Skeletal muscle satellite cell (primary cell): ENCODE data around the gene VAV1.

Experiments
- H3K27me3 ChIP-seq: 2 replicates; pipeline ENCODE4 v1.7.0; 2013; ENCODE audit warnings: low read length; ENCODE audit not compliant: control insufficient read depth, insufficient read depth
- H3K36me3 ChIP-seq: 2 replicates; pipeline ENCODE4 v1.7.0; 2013; ENCODE audit warnings: mild to moderate bottlenecking, control low read depth, low read length; ENCODE audit not compliant: insufficient read depth
- H3K4me1 ChIP-seq: 2 replicates; pipeline ENCODE4 v1.7.0; 2013; ENCODE audit warnings: low read length; ENCODE audit not compliant: control insufficient read depth, insufficient read depth
- H3K4me2 ChIP-seq: 2 replicates; pipeline ENCODE4 v1.7.0; 2013; ENCODE audit warnings: mild to moderate bottlenecking, low read length
- H3K4me3 ChIP-seq: 2 replicates; pipeline ENCODE4 v1.7.0; 2013; ENCODE audit warnings: low read length
- H3K9ac ChIP-seq: 2 replicates; pipeline ENCODE4 v1.7.0; 2013; ENCODE audit warnings: mild to moderate bottlenecking, low read depth, low read length, moderate library complexity
- H3K9me3 ChIP-seq: replicated peaks from 2 replicates; pipeline ENCODE4 v1.7.0; 2013; ENCODE audit warnings: mild to moderate bottlenecking, control low read depth, low read length

VAV1 gene

GRCh38 chr19:6800991-6801484 is 28.5 kb downstream of the VAV1 start:
- Histone ChIP-seq H3K4me1 (peaks cover 3% of the 10 kb centered on the region), H3K9me3 (no peaks in the 10 kb centered on the region), H3K4me2 (peak overlapping the region; percentile 68), H3K27me3 (no peaks in the 10 kb centered on the region), H3K4me3 (peak overlapping the region; percentile 41), H3K9ac (no peak overlapping the region), H3K36me3 (no peaks in the 10 kb centered on the region)

GRCh38 chr19:6801485-6802086 is 29.1 kb downstream of the VAV1 start:
- Histone ChIP-seq H3K4me2 (peak overlapping the region; percentile 68), H3K4me1 (peaks cover 3% of the 10 kb centered on the region), H3K9ac (no peak overlapping the region), H3K36me3 (no peaks in the 10 kb centered on the region), H3K27me3 (no peaks in the 10 kb centered on the region), H3K9me3 (no peaks in the 10 kb centered on the region), H3K4me3 (peak overlapping the region; percentile 41)

GRCh38 chr19:6802336-6803035 is 30.0 kb downstream of the VAV1 start:
- H3K4me1 ChIP-seq = peaks cover 3% of the 10 kb centered on the region
- H3K4me3 ChIP-seq = no peak overlapping the region
- no peak overlapping the region for H3K9ac ChIP-seq

GRCh38 chr19:6803036-6803404 is 30.5 kb downstream of the VAV1 start:
- Histone ChIP-seq H3K4me1 (peaks cover 3% of the 10 kb centered on the region), H3K4me3 (no peak overlapping the region), H3K9ac (no peak overlapping the region)

More at GRCh38 chr19:6802336-6803035, 30.0 kb downstream of the VAV1 start:
- Histone ChIP-seq H3K9me3 (no peaks in the 10 kb centered on the region), H3K27me3 (no peaks in the 10 kb centered on the region), H3K36me3 (no peaks in the 10 kb centered on the region), H3K4me2 (no peak overlapping the region)

GRCh38 chr19:6806488-6806887 is 34.0 kb downstream of the VAV1 start:
- H3K4me2 ChIP-seq = no peak overlapping the region
- peaks cover 4% of the 10 kb centered on the region for H3K9me3 ChIP-seq
- H3K36me3 ChIP-seq = no peaks in the 10 kb centered on the region
- H3K9ac ChIP-seq = no peak overlapping the region
- H3K4me3 ChIP-seq = no peak overlapping the region
- H3K27me3 ChIP-seq = no peaks in the 10 kb centered on the region
- no peaks in the 10 kb centered on the region for H3K4me1 ChIP-seq

More at GRCh38 chr19:6803036-6803404, 30.5 kb downstream of the VAV1 start:
- Histone ChIP-seq H3K4me2 (no peak overlapping the region), H3K36me3 (no peaks in the 10 kb centered on the region), H3K9me3 (no peaks in the 10 kb centered on the region), H3K27me3 (no peaks in the 10 kb centered on the region)

GRCh38 chr19:6807291-6807690 is 34.8 kb downstream of the VAV1 start:
- Histone ChIP-seq H3K36me3 (no peaks in the 10 kb centered on the region), H3K9ac (no peak overlapping the region), H3K4me1 (no peaks in the 10 kb centered on the region), H3K4me3 (no peak overlapping the region), H3K9me3 (peaks cover 4% of the 10 kb centered on the region), H3K27me3 (no peaks in the 10 kb centered on the region), H3K4me2 (no peak overlapping the region)

- Histone ChIP-seq H3K27me3 (no peaks in the 10 kb centered on the region), H3K36me3 (no peaks in the 10 kb centered on the region), H3K4me3 (no peak overlapping the region), H3K4me1 (no peaks in the 10 kb centered on the region), H3K4me2 (no peak overlapping the region), H3K9ac (no peak overlapping the region), H3K9me3 (peaks cover 4% of the 10 kb centered on the region)
These were observed 36.0 kb downstream of the VAV1 start for GRCh38 chr19:6808494-6808893.

- Histone ChIP-seq H3K9ac (no peak overlapping the region), H3K9me3 (peaks cover 4% of the 10 kb centered on the region), H3K4me2 (no peak overlapping the region), H3K36me3 (no peaks in the 10 kb centered on the region), H3K4me1 (no peaks in the 10 kb centered on the region), H3K4me3 (no peak overlapping the region), H3K27me3 (no peaks in the 10 kb centered on the region)
These were observed 36.8 kb downstream of the VAV1 start for GRCh38 chr19:6809262-6809661.

GRCh38 chr19:6811378-6811777 is 38.9 kb downstream of the VAV1 start:
- Histone ChIP-seq H3K9me3 (peaks cover 4% of the 10 kb centered on the region), H3K36me3 (no peaks in the 10 kb centered on the region), H3K27me3 (no peaks in the 10 kb centered on the region), H3K4me1 (no peaks in the 10 kb centered on the region), H3K4me3 (no peak overlapping the region), H3K4me2 (no peak overlapping the region), H3K9ac (no peak overlapping the region)

- no peak overlapping the region for H3K9ac ChIP-seq
- H3K27me3 ChIP-seq = no peaks in the 10 kb centered on the region
- no peaks in the 10 kb centered on the region for H3K36me3 ChIP-seq
- H3K4me3 ChIP-seq = no peak overlapping the region
- H3K4me2 ChIP-seq = no peak overlapping the region
- H3K4me1 ChIP-seq = no peaks in the 10 kb centered on the region
- peaks cover 4% of the 10 kb centered on the region for H3K9me3 ChIP-seq
These were observed 39.4 kb downstream of the VAV1 start for GRCh38 chr19:6811906-6812305.

GRCh38 chr19:6812612-6813011 is 40.1 kb downstream of the VAV1 start:
- H3K9ac ChIP-seq = no peak overlapping the region
- H3K4me3 ChIP-seq = no peak overlapping the region
- H3K9me3 ChIP-seq = peaks cover 4% of the 10 kb centered on the region
- no peaks in the 10 kb centered on the region for H3K4me1 ChIP-seq
- no peaks in the 10 kb centered on the region for H3K36me3 ChIP-seq
- H3K27me3 ChIP-seq = no peaks in the 10 kb centered on the region
- no peak overlapping the region for H3K4me2 ChIP-seq

- no peaks in the 10 kb centered on the region for H3K4me1 ChIP-seq
These were observed 41.2 kb downstream of the VAV1 start for GRCh38 chr19:6813659-6814058.

More at GRCh38 chr19:6813659-6814058, 41.2 kb downstream of the VAV1 start:
- Histone ChIP-seq H3K27me3 (no peaks in the 10 kb centered on the region), H3K36me3 (no peaks in the 10 kb centered on the region), H3K4me2 (no peak overlapping the region), H3K9me3 (peaks cover 5% of the 10 kb centered on the region), H3K4me3 (no peak overlapping the region), H3K9ac (no peak overlapping the region)
